Activated CD4-positive, CD25-positive, alpha-beta regulatory T cell treated with anti-CD3 and anti-CD28 coated beads, Interleukin-2, amount 50 U/mL, for 16 hours (primary cell): ENCODE measurements around the gene ZNF836.

ENCODE experiments used
- DNase-seq: peaks from one replicate; pipeline ENCODE4 v3.0.0-alpha.2; 2020; ENCODE audit warnings: low read depth, low spot score

Gene ZNF836

GRCh38 chr19:52188822-52189734 lies 17.7 kb upstream of the ZNF836 start:
- DNase-seq: no peak

GRCh38 chr19:52187407-52187806 lies 16.0 kb upstream of the ZNF836 start:
- DNase-seq: no peak

- no peak for DNase-seq
Measured at GRCh38 chr19:52176574-52176973, 5.2 kb upstream of the ZNF836 start.

GRCh38 chr19:52172347-52172746 lies 926 bp upstream of the ZNF836 start:
- no peak for DNase-seq

- DNase-seq: no peak
Measured at GRCh38 chr19:52170863-52171320, 529 bp downstream of the ZNF836 start.

- no peak for DNase-seq
Measured at GRCh38 chr19:52170304-52170703, 1.1 kb downstream of the ZNF836 start.

- DNase-seq: no peak
Measured at GRCh38 chr19:52155596-52156359, 15.6 kb downstream of the ZNF836 start.

GRCh38 chr19:52148256-52148655 lies 23.2 kb downstream of the ZNF836 start:
- no peak for DNase-seq

GRCh38 chr19:52142001-52142595 lies 29.3 kb downstream of the ZNF836 start:
- no peak for DNase-seq

- DNase-seq: no peak
Measured at GRCh38 chr19:52141203-52141602, 30.2 kb downstream of the ZNF836 start.

- DNase-seq: no peak
Measured at GRCh38 chr19:52140032-52140710, 31.2 kb downstream of the ZNF836 start.

GRCh38 chr19:52139252-52140031 lies 32.0 kb downstream of the ZNF836 start, which contains the start of gene ZNF616:
Gene ZNF616, minus strand, starts transcription at chr19:52139938. Its CDS starts 9,426 bp downstream, at chr19:52130512.
- peak; percentile 92 for DNase-seq

- DNase-seq: no peak
Measured at GRCh38 chr19:52138983-52139251, 32.5 kb downstream of the ZNF836 start.

- DNase-seq: no peak
Measured at GRCh38 chr19:52138278-52138982, 33.0 kb downstream of the ZNF836 start.

- DNase-seq: no peak
Measured at GRCh38 chr19:52120286-52120685, 51.1 kb downstream of the ZNF836 start.

GRCh38 chr19:52115526-52116053 lies 55.8 kb downstream of the ZNF836 start:
- no peak for DNase-seq

GRCh38 chr19:52114691-52115090 lies 56.7 kb downstream of the ZNF836 start:
- DNase-seq: no peak

- no peak for DNase-seq
Measured at GRCh38 chr19:52112624-52113023, 58.8 kb downstream of the ZNF836 start.

- DNase-seq: no peak
Measured at GRCh38 chr19:52110780-52111179, 60.6 kb downstream of the ZNF836 start.
